Endodermal cell (in vitro differentiated cells): ENCODE data around the gene LIN28A. TPM values are rescaled to one million over a fixed set of nuclear protein-coding genes. Genes with fewer than 3 reads are reported as not detected.

Source experiments
- DNase-seq: peaks from one replicate; pipeline ENCODE4 v3.0.0-alpha.2; 2017
- H3K27ac ChIP-seq: 2 replicates; pipeline ENCODE4 v1.5.1; 2013; ENCODE audit warnings: mild to moderate bottlenecking, low read depth, low read length, moderate library complexity
- H3K27me3 ChIP-seq: 2 replicates; pipeline ENCODE4 v1.6.1; 2013; ENCODE audit warnings: mild to moderate bottlenecking, low read length, moderate library complexity; ENCODE audit not compliant: insufficient read depth, control insufficient read depth, poor library complexity, severe bottlenecking
- H3K36me3 ChIP-seq: 2 replicates; pipeline ENCODE4 v1.7.0; 2013; ENCODE audit warnings: mild to moderate bottlenecking, low read length, moderate library complexity; ENCODE audit not compliant: control insufficient read depth, insufficient read depth
- H3K4me1 ChIP-seq: one replicate; pipeline ENCODE4 v1.7.0; 2013; ENCODE audit warnings: low read length; ENCODE audit not compliant: control insufficient read depth, insufficient read depth
- H3K4me3 ChIP-seq: 2 replicates; pipeline ENCODE4 v1.5.1; 2013; ENCODE audit warnings: mild to moderate bottlenecking, low read length, moderate library complexity
- H3K9ac ChIP-seq: 2 replicates; pipeline ENCODE4 v1.6.1; 2013; ENCODE audit warnings: mild to moderate bottlenecking, low read length, moderate library complexity; ENCODE audit not compliant: poor library complexity, severe bottlenecking; ENCODE audit errors: extremely low read depth
- H3K9me3 ChIP-seq: 2 replicates; pipeline ENCODE4 v1.6.1; 2013; ENCODE audit warnings: mild to moderate bottlenecking, low read length, moderate library complexity; ENCODE audit not compliant: control insufficient read depth
- H3K27ac Mint-ChIP-seq: 2 replicates; pipeline ENCODE4 v1.8.0; 2020; ENCODE audit warnings: mixed read lengths
- H3K27me3 Mint-ChIP-seq: 2 replicates; pipeline ENCODE4 v1.8.0; 2021; ENCODE audit warnings: mild to moderate bottlenecking, mixed read lengths; ENCODE audit not compliant: insufficient read depth
- H3K36me3 Mint-ChIP-seq: 2 replicates; pipeline ENCODE4 v1.8.0; 2020; ENCODE audit warnings: low read depth, mixed read lengths
- H3K4me1 Mint-ChIP-seq: 2 replicates; pipeline ENCODE4 v1.8.0; 2020; ENCODE audit warnings: mixed read lengths
- H3K4me3 Mint-ChIP-seq: 2 replicates; pipeline ENCODE4 v1.8.0; 2020; ENCODE audit warnings: mild to moderate bottlenecking, moderate library complexity, mixed read lengths
- H3K9me3 Mint-ChIP-seq: 2 replicates; pipeline ENCODE4 v1.8.0; 2020; ENCODE audit warnings: mild to moderate bottlenecking, mixed read lengths
- CTCF ChIP-seq: fragments of 200-600 bp; sonication (generic); conservative IDR thresholded peaks from 2 replicates; pipeline ENCODE4 v1.5.0; 2021; ENCODE audit warnings: antibody characterized with exemption, mild to moderate bottlenecking
- WGBS, 2 experiments: methylation state at CpG; one replicate each; pipeline versions ENCODE4 v1.1.5 to v1.1.7; 2013; ENCODE audit warnings: missing lambda C conversion rate in 2 of 2, mixed read lengths in 1 of 2; ENCODE audit not compliant: insufficient coverage in 1 of 2, insufficient read length in 1 of 2; 5-methylcytosine and 5-hydroxymethylcytosine counted together
- total RNA-seq, 2 donors: library from RNA; stranded (reverse); fragmentation: NEBNext Ultra II Directional in 1 of 2; extraction: Animal tissue kit (Norgen Biotek cat#: 25700) in 1 of 2; gene quantifications; 2 replicates in 1 of 2; 3 replicates in 1 of 2; pipeline ENCODE4 v1.2.1, GENCODE V29; 2021

LIN28A gene
- total RNA-seq, 2 donors from 2014 or later = 867 to 1,041 TPM

- H3K4me3 ChIP-seq = peak overlapping the region; percentile 74
- peaks cover 34% of the 10 kb centered on the region for H3K4me1 ChIP-seq
- Mint-ChIP-seq H3K27ac (peak overlapping the region; percentile 98), H3K4me3 (peak overlapping the region; percentile 99), H3K36me3 (peaks cover 64% of the 10 kb centered on the region), H3K9me3 (no peaks in the 10 kb centered on the region), H3K27me3 (no peaks in the 10 kb centered on the region), H3K4me1 (peaks cover 59% of the 10 kb centered on the region)
- peak overlapping the region; percentile 90 for H3K27ac ChIP-seq
- WGBS, 2 experiments = 50% methylated on average over 1 of the region's 2 CpGs
- peaks cover 68% of the 10 kb centered on the region for H3K36me3 ChIP-seq
- peak overlapping the region; percentile 59 for H3K9ac ChIP-seq
- no peaks in the 10 kb centered on the region for H3K27me3 ChIP-seq
- TF ChIP-seq CTCF = no peak
- DNase-seq = no peak
- no peaks in the 10 kb centered on the region for H3K9me3 ChIP-seq
These were observed 8.9 kb downstream of the LIN28A start for GRCh38 chr1:26419494-26419893.

GRCh38 chr1:26429721-26430120 lies 19.1 kb downstream of the LIN28A start:
- H3K27me3 Mint-ChIP-seq = no peaks in the 10 kb centered on the region
- H3K4me3 ChIP-seq = no peak overlapping the region
- no peak overlapping the region for H3K4me3 Mint-ChIP-seq
- peaks cover 24% of the 10 kb centered on the region for H3K4me1 Mint-ChIP-seq
- no peaks in the 10 kb centered on the region for H3K4me1 ChIP-seq
- no peak overlapping the region for H3K9ac ChIP-seq
- 90 to 100% methylated on average over 1 to 2 of the region's 2 CpGs for WGBS, 2 experiments
- no peaks in the 10 kb centered on the region for H3K27me3 ChIP-seq
- H3K36me3 ChIP-seq = peaks cover 66% of the 10 kb centered on the region
- DNase-seq = peak; percentile 79
- no peaks in the 10 kb centered on the region for H3K9me3 Mint-ChIP-seq
- no peak overlapping the region for H3K27ac ChIP-seq
- H3K27ac Mint-ChIP-seq = peak overlapping the region; percentile 82
- H3K36me3 Mint-ChIP-seq = peaks cover 61% of the 10 kb centered on the region
- no peak for TF ChIP-seq CTCF
- no peaks in the 10 kb centered on the region for H3K9me3 ChIP-seq

GRCh38 chr1:26431979-26432695 lies 21.5 kb downstream of the LIN28A start, which contains the start of gene DHDDS:
DHDDS (plus strand) TSS chr1:26432321; CDS start chr1:26432946, 625 bp downstream.
- peak within 1 kb of the TSS; percentile 92 for H3K4me3 ChIP-seq
- no peak for TF ChIP-seq CTCF
- H3K27ac ChIP-seq = peak within 1 kb of the TSS; percentile 65
- peak within 1 kb of the TSS; percentile 97 for H3K27ac Mint-ChIP-seq
- H3K9me3 ChIP-seq = no peaks in the 10 kb centered on the region
- H3K9me3 Mint-ChIP-seq = no peaks in the 10 kb centered on the region
- DNase-seq = peak; percentile 99
- H3K27me3 ChIP-seq = no peaks in the 10 kb centered on the region
- peak within 1 kb of the TSS; percentile 63 for H3K9ac ChIP-seq
- peaks cover 39% of the 10 kb centered on the region for H3K36me3 Mint-ChIP-seq
- peak within 1 kb of the TSS; percentile 82 for H3K4me3 Mint-ChIP-seq
- 0 to 1% methylated on average over 29 to 45 of the region's 45 CpGs for WGBS, 2 experiments
- peaks cover 23% of the 10 kb centered on the region for H3K4me1 Mint-ChIP-seq
- H3K4me1 ChIP-seq = no peaks in the 10 kb centered on the region
- peaks cover 60% of the 10 kb centered on the region for H3K36me3 ChIP-seq
- no peaks in the 10 kb centered on the region for H3K27me3 Mint-ChIP-seq
